ENCODE data around the gene SMYD3. TPM values are rescaled to one million over a fixed set of nuclear protein-coding genes. Genes with fewer than 3 reads are reported as not detected.

The SMYD3 gene
- total and polyA plus RNA-seq, 2 of the 13 experiments (the other 11 are each of a cell fraction or from before 2014, with no cell fraction given): 27.7 to 35.8 TPM

GRCh38 chr1:245896258-245896657 is 610.8 kb downstream of the SMYD3 start (continued):
- TF ChIP-seq MAX (IDR thresholded peaks at IDR 0.05): no peak

GRCh38 chr1:245895455-245895959 is 611.6 kb downstream of the SMYD3 start:
- no peaks in the 10 kb centered on the region for H3K4me1 ChIP-seq (ENCODE audit: insufficient read depth, low read length)
- no peaks in the 10 kb centered on the region for H3K9me3 ChIP-seq (ENCODE audit: low read length)
- FAIRE-seq (no peak), ATAC-seq (no peak), DNase-seq (ENCODE audit: low spot score) (no peak)
- no peak overlapping the region for H2AFZ ChIP-seq (ENCODE audit: low read length)
- 95% methylated on average over 5 of the region's 5 CpGs for WGBS (ENCODE audit: low lambda C conversion rate)
- H4K20me1 ChIP-seq (ENCODE audit: insufficient read depth, low read length): no peaks in the 10 kb centered on the region
- H3K27ac ChIP-seq (ENCODE audit: extremely low read length, insufficient read depth, low read length): no peak overlapping the region
- no peaks in the 10 kb centered on the region for H3K79me2 ChIP-seq (ENCODE audit: insufficient read depth, low read length)
- ChIA-PET POLR2A (no interaction called here), CTCF (ENCODE audit: low intra/inter-chr PET ratio, low total read pairs) (no interaction called here)
- no TSS peak for BruUV-seq (replicated peaks)
- no peak overlapping the region for H3K4me3 ChIP-seq (replicated peaks in 1 of 3; ENCODE audit: insufficient read depth in 1 of 3, low read depth in 2 of 3, low read length in 3 of 3)
- H3K9ac ChIP-seq (ENCODE audit: insufficient read depth, low read depth, low read length): no peak overlapping the region
- H3K27me3 ChIP-seq (ENCODE audit: control insufficient read depth in 1 of 2, insufficient read depth in 2 of 2, low read length in 2 of 2): no peaks in the 10 kb centered on the region
- H3K36me3 ChIP-seq (replicated peaks in 1 of 2; ENCODE audit: control insufficient read depth in 1 of 2, insufficient read depth in 2 of 2, low read length in 2 of 2): no peaks in the 10 kb centered on the region
- intact Hi-C loops (cut with micrococcal nuclease; ENCODE audit: unreplicated experiment) (loop anchor here (10.0 kb wide), 1 partner anchor 59 kb away; no protein-coding TSS in a partner anchor), in situ Hi-C loops (cut with HindIII; ENCODE audit: extremely low pct_ligation_motif_present, low pct_unique_long_range_greater_than_20kb) (no loop called here)
- H3K4me2 ChIP-seq (ENCODE audit: low read depth, low read length): no peak overlapping the region
- no peak for TF ChIP-seq PHF20 (CRISPR knock-in tag; IDR thresholded peaks at IDR 0.05)
- no peak for TF ChIP-seq ZNF280B (CRISPR knock-in tag; IDR thresholded peaks at IDR 0.05; ENCODE audit: borderline replicate concordance)
- TF ChIP-seq, protein P1, sequence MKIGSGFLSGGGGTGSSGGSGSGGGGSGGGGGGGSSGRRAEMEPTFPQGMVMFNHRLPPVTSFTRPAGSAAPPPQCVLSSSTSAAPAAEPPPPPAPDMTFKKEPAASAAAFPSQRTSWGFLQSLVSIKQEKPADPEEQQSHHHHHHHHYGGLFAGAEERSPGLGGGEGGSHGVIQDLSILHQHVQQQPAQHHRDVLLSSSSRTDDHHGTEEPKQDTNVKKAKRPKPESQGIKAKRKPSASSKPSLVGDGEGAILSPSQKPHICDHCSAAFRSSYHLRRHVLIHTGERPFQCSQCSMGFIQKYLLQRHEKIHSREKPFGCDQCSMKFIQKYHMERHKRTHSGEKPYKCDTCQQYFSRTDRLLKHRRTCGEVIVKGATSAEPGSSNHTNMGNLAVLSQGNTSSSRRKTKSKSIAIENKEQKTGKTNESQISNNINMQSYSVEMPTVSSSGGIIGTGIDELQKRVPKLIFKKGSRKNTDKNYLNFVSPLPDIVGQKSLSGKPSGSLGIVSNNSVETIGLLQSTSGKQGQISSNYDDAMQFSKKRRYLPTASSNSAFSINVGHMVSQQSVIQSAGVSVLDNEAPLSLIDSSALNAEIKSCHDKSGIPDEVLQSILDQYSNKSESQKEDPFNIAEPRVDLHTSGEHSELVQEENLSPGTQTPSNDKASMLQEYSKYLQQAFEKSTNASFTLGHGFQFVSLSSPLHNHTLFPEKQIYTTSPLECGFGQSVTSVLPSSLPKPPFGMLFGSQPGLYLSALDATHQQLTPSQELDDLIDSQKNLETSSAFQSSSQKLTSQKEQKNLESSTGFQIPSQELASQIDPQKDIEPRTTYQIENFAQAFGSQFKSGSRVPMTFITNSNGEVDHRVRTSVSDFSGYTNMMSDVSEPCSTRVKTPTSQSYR (CRISPR knock-in tag; IDR thresholded peaks at IDR 0.05; ENCODE audit: borderline replicate concordance): no peak
- no peak for TF ChIP-seq HMGXB4 (CRISPR knock-in tag; IDR thresholded peaks at IDR 0.05; ENCODE audit: borderline replicate concordance in 1 of 2, low read depth in 1 of 2)
- TF ChIP-seq DR1 (CRISPR knock-in tag; IDR thresholded peaks at IDR 0.05): no peak
- no peak for TF ChIP-seq ARNT2 (CRISPR knock-in tag; IDR thresholded peaks at IDR 0.05; ENCODE audit: low read depth)
- no peak for TF ChIP-seq NFKB2 (CRISPR knock-in tag; IDR thresholded peaks at IDR 0.05; ENCODE audit: borderline replicate concordance)
- no peak for TF ChIP-seq SCMH1 (CRISPR knock-in tag; IDR thresholded peaks at IDR 0.05; ENCODE audit: borderline replicate concordance)
- TF ChIP-seq ZNF503 (CRISPR knock-in tag; IDR thresholded peaks at IDR 0.05): no peak
- TF ChIP-seq, protein P2, sequence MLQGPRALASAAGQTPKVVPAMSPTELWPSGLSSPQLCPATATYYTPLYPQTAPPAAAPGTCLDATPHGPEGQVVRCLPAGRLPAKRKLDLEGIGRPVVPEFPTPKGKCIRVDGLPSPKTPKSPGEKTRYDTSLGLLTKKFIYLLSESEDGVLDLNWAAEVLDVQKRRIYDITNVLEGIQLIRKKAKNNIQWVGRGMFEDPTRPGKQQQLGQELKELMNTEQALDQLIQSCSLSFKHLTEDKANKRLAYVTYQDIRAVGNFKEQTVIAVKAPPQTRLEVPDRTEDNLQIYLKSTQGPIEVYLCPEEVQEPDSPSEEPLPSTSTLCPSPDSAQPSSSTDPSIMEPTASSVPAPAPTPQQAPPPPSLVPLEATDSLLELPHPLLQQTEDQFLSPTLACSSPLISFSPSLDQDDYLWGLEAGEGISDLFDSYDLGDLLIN (CRISPR knock-in tag; IDR thresholded peaks at IDR 0.05; ENCODE audit: borderline replicate concordance): no peak
- no peak for TF ChIP-seq SRSF1 (optimal IDR thresholded peaks at IDR 0.05; ENCODE audit: low read depth, low read length)
